ENCODE measurements around the gene KIF1C.
"Not testable (repeated sequence)": the region's sequence is repeated elsewhere in the genome, so short reads cannot be mapped to it uniquely, and the experiment has no call there.

The KIF1C gene

GRCh38 chr17:5045496-5045895 lies 47.7 kb downstream of the KIF1C start:
- DNase-seq: no peak

DNA sequence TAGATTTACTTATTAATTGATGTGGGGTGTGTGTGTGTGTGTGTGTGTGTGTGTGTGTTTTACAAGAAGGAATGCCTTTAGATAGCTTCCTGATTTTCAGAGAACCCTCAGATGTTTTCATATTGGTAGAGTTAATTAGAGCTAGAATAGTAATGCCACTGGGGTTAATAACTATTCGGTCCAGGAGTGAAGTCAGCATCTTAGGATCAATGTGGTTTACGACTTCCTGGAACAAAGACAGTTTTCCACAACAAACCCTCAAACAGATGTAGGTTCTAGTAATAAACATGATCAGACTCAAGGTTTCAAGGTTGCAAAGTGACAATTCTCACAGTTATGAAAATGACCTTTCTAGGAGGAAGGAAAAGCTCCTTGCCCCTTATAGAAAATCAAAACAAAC lies 49.7 kb downstream of the KIF1C start:
- DNase-seq: no peak

- no peak for DNase-seq
These were observed 51.6 kb downstream of the KIF1C start for GRCh38 chr17:5049314-5049841.

DNA sequence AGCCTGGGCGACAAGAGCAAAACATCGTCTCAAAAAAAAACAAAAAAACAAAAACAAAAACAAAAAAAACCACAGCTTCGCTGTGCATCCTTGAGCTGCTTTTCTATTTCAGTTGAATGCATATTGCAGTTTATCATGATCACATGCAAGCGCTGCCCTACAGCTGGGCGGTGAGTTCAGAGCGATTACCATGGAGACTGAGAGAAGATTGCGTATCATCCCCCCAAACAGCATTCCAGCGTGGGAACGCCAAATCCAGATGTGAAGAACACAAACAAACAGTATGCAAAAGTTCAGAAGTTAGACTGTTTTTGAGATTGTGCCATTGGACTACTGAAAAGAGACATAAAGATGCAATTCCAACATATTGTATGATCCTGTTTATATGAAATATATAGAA lies 52.5 kb downstream of the KIF1C start:
- DNase-seq: no peak

- no peak for DNase-seq
These were observed 57.8 kb downstream of the KIF1C start for GRCh38 chr17:5055543-5055942.

GRCh38 chr17:5065227-5065744 lies 67.5 kb downstream of the KIF1C start:
- no peak for DNase-seq

- no peak for DNase-seq
These were observed 70.5 kb downstream of the KIF1C start for GRCh38 chr17:5068236-5068635.

GRCh38 chr17:5069724-5070123 lies 72.0 kb downstream of the KIF1C start:
- DNase-seq: no peak

DNA sequence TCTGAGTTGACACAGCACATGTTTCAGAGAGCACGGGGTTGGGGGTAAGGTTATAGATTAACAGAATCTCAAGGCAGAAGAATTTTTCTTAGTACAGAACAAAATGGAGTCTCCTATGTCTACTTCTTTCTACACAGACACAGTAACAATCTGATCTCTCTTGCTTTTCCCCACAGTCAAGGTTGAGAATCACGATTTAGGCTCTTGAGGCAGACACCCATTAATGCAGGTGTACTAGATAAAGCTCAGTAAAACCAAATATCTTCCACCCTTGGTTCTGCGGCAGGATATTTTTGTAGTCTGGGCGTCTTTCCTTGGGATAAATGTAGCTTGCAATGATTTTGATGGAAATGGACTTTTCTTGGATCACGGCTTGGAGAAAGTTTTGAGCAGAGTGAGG lies 77.7 kb downstream of the KIF1C start:
- DNase-seq: not testable (repeated sequence)

GRCh38 chr17:5077275-5077674 lies 79.5 kb downstream of the KIF1C start:
- DNase-seq: not testable (repeated sequence)

- DNase-seq: no peak
These were observed 80.0 kb downstream of the KIF1C start for GRCh38 chr17:5077781-5078105.

Data from NCI-H1417 (cell line).